Stimulated activated naive CD4-positive, alpha-beta T cell treated with Interleukin-2 at 50 U/mL for 16 hours (primary cell): ENCODE results near the gene FTCD.
"Not testable (repeated sequence)": the region's sequence is repeated elsewhere in the genome, so short reads cannot be mapped to it uniquely, and the experiment has no call there.

Source experiments
- DNase-seq: peaks from one replicate; lab custom pipeline; 2025; lab: John Stamatoyannopoulos, UW

FTCD gene

DNA sequence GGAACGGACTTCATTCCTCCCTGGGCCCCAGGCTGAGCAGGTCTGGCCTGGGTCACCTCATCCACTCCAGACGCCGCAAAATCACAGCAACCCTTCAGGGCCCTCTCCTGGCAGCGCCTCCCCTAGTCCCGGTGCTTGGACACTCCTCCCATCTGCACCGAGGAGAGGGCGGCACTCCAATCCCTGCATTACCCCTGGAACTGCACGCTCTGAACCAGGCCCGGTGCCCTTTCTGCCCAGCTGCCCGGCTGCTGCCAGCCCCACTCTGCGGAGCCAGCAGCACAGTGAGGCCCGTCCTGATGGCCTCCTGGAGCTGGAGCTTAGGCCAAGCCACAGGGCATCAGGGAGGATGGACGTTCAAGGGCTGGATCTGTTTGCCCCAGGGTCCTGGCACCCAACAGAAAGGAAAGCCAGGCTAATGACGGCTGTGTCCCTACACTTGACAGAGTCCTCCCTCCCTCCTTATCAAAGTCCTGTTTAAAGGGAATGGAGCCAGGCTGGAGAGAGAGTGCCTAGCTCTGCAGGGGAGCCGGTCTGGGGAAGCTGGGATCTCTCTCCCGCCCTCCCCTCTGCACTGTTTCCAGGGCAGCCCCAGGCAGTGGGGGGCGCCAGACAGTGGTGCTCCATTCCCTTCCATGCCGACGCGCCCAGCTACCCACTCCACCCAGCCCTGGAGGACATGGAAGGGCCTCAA, 44.7 kb downstream of the FTCD start:
- no peak for DNase-seq

DNA sequence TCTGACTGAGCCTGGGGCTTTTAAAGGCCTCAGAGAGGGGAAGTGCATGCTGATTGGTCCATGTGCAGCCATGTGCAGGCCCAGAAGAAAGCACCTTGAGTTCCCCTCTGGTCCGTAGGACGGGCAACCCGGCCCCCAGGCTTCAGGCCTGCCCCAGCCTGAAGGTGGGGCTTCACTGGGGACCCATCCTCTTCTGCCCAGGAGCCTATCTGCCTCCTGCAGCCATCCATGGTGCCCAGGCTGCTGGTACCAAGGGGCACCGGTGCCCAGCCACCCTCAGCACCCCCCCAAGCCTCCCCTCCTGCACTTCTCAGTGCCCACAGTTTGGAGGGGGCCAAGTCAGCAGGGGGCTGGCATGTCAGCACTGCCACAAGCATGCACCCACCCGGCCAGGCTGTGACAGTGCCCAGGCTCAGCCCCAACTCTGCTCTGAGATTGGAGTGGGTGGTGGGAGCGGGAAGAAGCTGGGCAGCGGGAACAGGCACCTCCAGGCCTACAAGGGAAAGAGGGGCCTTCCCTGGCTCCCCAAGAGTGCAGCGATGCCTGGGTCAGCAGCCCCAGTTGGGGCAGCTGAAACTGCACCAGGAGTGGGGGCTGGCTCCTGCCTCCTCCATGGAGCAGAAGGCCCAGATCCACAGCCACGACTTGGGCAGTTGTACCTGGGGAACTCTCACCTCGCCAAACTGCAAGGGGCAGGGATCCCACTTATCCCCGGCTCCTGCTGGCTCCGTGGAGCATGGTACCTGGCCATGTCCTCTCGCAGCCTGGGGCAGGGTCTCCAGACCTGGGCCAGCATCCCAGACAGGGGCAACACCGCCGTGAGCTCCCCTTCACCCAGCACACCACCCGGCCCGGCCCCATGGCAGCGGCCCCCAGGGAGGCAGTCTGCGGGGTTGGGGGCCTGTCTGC, 45.8 kb downstream of the FTCD start:
- DNase-seq: no peak

DNA sequence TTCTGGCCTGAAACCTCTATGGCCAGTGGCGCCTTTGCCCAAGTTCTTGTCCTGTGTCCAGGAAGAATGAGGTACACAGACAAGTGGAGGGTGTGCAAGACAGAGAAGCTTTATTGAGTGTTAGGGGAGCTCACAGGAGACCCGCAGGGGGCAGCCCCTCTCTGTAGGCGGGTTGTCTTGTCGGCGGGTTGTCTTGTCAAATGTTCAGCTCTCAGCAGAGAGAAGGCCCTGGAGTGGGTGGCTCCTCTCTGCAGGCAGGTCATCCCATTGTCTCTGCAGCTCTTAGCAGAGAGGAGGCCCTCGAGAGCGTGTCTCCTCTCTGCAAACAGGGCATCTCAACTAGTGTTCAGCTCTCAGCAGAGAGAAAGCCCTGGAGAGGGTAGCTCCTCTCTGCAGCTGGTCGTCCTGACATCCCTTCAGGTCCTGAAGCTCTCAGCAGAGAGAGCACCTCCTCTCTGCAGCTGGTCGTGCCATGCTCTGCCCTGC, 46.5 kb downstream of the FTCD start:
- DNase-seq: no peak

DNA sequence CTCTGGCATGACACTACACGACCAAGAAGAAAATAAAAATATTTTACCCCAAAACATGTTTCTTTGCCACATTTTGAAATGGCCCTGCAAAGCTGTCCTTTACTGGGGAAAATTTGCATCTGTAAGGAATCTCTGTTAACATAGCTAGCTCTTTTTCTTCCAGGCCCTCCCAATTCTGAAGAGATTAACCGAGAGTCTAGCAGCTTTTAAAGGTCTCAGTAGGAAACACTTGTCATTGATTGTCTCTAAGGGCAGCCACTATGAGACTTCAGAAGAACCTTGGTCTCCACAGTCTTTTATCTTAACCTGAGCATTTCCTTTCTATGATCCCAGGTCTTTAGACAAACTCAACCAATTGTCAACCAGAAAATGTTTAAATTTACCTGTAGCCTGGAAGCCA, 48.0 kb downstream of the FTCD start:
- DNase-seq: not testable (repeated sequence)

DNA sequence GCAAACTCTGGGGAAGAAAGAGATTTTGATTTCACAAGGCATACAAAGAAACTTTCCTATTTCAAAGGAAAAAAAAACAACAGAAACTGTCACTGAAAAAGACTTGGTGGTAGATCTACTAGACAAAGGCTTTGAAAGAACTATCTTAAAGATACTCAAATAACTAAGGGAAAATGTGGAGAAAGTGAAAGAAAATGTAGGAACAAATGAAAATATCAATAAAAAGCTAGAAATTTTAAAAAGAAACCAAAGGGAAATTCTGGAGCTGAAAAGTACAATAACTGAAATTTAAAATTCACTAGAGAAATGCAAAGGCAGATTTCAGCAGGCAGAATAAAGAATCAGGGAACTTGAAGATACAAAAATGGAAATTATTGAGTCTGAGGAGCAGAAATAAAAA, 51.3 kb downstream of the FTCD start:
- no peak for DNase-seq

DNA sequence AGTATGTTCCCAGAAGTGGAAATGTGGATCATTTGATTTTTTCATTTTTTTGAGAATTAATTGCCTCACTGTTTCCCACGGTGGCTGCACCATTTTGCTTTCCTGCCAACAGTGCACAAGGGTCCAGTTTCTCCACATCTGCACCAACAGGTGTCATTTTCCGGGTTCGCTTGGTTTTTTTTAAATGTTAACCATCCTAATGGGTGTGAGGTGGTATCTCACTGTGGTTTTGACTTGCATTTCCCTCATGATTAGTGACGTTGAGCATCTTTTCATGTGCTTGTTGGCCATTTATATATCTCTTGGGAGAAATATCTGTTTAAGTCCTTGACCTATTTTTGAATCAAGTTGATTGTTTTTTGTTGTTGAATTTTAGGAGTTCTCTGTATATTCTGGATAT, 54.5 kb downstream of the FTCD start:
- no peak for DNase-seq

DNA sequence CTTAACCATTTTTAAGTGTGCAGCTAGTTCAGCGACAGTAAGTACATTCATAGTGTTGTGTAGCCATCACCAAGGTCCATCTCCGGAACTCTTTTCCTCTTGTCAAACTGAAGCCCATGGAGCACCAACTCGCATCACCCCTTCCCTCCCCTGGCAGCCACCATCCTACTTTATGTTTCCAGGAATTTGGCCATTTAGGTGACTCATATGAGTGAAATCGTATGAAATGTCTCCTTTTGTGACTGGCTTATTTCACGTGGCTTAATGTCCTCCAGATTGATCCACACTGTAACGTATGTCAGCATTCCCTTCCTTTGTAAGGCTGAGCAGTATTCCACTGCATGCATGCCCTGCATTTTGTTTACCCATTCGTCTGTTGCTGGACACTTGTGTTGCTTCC, 55.0 kb downstream of the FTCD start:
- no peak for DNase-seq

DNA sequence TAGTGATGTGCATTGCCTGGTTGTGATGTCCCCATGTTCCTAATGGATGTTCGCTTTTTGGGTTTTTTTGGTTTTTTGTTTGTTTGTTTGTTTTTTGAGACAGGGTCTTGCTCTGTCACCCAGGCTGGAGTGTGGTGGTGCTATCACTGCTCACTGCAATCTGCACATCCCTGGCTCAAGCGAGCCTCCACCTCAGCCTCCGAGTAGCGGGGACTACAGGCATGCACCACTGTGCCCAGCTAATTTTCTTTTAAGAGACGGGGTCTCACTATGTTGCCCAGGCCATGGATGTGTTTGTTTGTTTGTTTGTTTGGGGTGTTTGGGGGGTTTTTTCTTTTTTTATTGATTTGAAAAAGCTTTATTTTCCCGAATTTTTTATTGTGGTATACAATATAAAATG, 55.4 kb downstream of the FTCD start:
- no peak for DNase-seq

DNA sequence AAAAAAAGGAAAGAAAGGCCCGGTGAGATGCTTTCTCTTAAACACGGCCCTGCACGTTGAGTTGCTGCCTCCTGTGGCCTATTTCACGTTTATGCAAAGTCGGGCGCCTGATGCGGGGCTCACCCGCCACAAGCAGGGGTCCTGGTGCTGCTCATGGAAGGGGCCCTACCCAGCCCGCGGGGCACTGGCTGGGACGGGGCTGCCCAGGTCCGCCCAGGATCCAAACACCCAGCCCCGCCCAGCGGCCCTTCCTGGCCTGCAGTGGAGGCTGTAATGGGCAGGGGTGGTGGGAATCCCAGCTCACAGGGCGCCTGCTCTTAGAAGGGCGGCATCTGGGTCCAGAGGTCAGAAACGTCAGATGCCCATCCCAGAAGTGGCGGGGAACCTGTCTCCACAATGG, 55.9 kb downstream of the FTCD start:
- DNase-seq: no peak

DNA sequence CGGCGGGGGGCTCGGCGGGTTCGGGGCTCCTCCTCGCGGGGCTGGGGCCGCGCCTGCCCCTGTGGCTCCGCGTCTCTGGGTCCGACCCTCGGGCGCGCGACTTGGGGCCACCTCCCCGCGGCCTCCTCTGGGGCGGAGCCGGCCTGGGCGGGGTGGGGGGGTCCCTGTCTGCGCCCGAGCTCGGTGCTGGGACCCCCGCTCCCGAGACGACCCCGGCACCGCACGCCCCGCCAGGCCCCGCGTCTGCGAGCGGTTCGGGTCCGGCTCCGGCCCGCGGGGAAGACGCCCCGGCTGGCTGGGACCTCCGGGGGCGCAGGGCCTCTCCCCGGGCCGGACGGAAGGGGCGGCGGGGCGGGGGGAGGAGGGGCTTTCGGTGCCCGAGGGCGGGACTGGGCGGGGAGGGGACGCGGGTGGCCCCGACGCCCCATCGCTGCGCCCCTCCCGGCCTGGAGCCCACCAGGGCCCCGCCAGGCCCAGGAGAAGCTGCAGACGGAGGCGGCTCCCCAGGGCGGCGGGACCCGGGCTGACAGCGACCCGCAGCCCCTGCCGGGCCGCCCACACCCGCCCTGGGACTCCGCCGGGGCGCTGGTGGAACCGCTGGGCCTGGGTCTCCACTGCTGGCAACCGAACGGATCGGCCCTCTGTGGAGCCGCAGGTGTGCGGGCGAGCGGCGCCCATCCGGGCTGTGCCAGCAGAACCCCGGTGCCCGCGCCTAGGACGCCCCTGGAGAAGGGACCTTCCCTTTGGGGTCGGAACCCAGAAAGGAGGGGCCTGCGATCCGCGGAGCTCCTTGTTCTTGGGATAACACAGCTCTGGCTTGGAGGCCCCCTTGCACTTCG, 56.9 kb downstream of the FTCD start:
- DNase-seq: no peak

DNA sequence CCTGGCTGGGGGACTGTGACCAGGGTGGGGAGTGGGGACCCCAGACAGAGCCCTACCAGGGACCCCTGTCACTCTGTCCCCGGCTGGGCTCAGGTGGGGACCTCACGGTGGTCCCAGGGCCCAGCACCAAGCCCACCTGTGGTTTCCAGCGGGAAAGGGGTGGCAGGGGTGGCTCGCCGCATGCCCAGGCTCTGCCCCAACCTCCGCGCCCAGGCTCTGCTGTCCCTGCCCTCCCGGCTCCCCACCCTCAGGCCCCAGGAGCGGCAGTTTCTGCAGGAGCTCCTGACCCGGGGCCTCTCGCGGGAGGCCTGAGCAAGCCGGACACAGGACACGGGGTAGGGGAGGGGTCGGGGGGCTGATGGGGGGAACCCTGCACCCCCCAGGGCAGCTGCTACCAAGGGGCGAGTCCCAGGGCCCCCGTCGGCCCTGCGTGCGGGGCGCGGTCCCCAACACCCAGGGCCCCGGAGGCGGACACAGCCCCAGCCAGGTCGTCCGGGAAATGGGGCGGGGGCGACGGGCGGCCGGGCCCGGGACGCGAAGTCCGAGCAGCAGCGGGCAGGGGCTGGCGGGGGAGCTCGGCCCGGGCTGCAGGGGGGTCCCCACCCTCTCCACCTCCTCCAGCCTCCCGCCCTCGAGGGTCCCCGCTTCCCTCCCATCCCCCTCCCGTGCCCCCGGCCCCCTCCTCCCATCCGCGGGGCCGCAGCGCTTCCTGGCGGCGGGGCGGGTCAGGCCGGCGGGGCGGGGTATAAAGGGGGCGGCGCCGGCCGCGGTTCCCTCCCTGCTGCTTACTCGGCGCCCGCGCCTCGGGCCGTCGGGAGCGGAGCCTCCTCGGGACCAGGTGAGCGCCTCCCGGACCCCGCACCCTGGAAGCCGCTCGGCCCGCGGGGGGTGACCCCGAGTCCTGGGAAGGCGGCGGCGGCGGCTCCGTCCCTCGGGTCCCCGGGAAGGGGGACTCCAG, 57.8 kb downstream of the FTCD start, which contains the start of gene COL6A2:
Gene COL6A2 (plus strand): TSS at position 777 of the 958 bp plus-strand sequence.
- DNase-seq: peak; percentile 27

DNA sequence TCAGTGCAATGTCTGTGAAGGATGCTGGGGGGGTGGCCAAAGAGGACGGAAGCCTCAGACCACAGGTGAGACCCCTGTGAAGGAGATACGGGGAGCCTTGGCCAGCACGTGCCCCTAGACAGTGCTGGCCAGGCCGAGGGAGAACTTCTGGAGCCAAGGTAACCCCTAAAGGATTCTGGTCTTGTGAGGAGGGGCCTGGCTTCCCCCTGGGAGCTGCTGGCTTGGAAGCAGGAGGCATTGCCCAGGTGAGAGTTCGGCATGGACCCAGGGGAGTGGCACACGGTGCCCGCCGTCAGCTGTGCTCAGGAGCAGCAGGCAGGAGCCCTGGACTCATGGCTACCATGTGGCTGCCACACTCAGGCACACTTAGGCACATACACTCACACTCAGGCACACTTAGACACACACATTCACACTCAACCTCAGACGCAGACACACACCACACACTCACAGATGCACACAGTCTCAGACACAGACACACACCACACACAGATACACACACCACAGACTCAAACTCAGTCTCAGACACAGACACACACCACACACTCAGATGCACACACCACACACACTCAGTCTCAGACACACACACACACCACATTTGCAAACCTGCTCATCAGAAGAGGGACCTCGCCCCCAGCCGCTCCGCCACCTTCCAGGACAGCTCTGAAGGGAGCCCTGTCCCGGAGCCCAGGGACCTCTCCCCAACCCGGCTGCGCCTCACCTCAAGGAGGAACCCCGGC, 58.6 kb downstream of the FTCD start:
- DNase-seq: no peak

DNA sequence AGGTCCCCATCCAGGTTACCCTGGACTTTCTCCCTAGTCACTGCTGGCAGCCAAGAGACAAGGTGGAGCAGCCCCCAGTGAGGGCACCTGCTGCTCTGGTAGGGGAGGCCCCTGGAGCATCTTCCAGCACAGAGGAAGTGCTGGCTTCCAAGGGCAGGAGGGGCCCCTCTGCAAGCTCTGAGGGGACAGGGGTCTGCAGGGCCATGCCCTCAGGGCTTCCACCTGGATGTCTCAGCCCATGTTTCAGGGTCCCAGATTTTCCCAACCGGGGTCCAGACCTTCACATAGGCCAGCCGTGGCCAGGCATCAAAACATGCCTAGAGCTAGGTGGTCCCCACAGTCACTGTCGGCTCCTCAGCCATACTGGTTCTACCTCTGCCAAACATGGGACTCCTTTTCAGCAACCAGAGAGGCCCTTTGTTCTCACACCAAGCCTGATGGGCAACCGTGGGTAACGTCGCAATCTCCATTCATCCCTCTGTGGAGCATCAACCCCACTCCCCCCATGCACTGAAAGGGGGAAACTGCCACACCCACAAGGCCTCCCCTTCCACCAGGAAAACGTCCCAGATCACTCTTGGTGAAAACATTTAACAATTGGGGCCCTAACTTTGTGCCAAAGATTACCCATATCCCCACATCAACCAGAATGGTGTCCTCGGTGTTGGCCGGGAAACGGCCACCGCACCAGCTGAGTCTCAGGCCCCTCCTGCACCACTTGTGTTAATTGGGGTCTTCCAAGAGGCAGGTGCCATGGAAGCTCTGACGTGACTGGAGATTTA, 59.4 kb downstream of the FTCD start:
- no peak for DNase-seq

DNA sequence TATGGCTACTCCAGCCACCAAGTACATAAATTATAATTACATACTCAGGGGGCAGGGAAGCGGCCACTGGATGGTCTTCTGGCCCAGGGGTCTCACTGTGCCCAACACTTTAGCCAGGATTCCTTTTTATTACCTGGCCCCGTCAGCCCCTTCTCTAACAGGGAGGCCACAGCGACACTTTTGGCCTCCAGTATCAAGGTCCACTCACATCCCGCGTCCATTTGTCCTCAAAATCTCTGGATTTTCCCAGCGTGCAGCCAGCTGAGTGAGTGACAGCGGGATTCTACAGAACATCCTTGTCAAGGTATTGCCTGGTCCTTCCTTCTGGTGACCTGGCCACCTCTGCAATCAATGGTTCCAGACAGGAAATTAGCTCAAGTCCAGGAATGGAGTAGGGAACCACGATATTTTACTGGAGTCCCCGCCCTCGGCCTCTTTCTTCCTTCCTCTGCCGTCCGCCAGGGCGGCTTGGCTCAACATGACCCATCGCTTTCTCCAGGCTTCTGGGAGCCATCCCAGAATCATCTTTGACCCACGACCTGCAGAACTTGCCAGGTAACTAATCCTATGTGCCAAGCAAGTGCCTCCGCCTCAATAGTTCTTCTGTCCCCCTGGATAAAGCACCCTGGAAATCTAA, 60.2 kb downstream of the FTCD start:
- DNase-seq: no peak

DNA sequence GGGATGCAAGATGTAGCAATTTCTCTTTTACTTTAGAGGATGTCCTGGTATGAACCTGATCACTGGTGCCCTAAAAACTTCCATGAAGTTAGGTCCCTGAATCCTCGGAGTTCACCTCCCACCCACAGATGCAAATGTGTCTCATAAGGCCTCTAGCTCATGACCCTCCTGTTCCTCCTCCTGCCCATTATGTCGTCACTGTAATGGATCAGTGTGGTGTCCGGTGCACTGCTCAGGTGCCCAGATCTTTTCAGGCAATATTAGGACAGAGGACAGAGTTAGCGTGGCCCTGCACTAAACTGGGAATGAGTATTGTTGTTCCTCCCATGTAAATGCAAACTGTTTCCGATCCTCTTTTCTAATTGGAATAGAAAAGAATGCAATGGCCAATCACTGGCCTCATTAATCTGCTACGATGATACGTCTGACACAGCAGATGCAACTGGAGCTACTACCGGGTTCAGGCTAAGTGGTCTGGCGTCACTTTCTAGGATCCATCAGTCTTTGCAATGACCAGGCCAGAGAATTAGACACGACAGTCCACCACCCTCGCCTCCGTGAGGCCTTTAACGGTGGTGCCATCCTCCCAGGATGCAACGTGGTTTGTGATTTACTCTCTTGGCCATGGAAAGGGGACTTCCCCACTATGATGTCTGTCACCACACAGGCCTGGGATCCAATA, 60.8 kb downstream of the FTCD start:
- DNase-seq: no peak

DNA sequence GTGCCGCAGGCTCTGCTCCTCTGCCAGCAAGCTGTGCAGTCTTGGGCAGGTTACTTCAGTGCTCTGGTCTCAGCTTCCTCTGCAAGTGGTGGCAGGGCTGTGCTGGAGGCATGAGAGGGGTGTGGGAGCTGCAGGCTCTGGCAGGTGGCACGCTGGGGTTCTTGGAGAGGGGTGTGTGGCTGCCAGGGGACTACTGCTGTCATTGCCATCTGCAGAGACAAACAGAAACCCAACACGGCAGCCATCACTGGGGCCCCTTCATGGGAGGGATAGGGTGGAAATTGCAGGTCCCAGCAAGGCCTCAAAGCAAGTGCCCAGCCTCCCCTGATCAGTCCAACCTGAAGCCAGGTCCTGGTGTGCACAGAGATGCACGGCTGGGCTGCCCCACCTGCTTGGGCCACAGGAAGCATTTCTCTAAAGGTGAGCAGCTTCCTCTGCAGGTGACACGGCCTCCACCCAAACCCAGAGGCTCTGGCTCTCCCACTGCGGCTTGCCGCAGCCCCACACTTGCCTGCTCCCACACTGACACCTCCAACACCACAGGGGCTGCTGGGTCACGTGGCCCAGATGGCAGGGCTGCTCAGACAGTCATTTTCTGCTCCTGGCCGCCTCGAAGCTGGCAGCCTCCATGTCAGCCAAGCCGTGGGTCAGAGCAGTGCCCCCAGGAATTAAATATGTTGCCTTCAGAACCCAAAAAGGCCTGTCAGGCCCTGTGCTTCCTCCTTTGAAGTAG, 61.5 kb downstream of the FTCD start:
- no peak for DNase-seq

DNA sequence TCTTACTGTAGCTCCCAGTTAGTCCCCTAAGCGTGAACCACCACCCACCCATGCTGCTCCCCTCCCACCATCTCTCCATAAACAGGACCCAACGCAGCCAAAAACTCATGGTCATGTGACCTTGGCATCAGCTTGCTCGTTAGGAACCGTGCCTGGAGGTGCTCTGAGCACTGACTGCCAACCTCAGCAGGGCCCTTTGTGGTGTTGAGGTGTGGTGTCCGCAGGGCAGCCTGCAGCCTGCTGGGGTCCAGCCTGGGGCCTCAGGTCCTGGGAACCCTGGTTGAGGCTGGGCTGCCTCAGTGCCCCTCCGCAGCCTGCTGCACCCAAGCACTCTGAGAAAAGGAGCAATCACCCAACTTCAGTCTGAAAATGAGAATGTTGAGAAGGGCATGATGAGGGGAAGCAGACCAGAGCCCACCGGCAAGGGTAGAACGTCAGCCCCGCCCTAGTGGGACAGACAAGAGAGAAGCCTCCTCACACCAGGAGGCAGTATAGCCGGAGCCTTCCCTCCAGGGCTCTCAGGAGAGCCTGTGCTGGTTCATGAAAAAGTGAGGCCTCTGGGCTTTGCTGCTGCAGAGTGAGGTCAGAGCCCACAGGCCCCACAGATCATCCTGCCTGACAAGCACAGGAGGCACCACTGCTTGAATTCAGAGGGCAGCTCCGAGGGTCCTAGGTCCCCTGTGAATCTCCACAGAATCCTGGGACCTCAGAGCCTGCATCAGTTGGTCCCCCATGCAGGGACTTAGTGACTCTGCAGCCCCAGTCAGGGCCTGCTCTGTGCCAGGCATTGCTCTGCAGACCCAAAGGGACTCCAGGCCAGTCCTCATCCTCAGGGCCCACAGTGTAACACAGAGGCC, 62.3 kb downstream of the FTCD start:
- DNase-seq: no peak
